Adrenal gland (tissue), 12 donors: Measurements from ENCODE around the gene SCO1. TPM values are rescaled to one million over a fixed set of nuclear protein-coding genes. Genes with fewer than 3 reads are reported as not detected.
A peak's percentile ranks its signal among the peaks of the same experiment; 100 is the strongest.

ENCODE experiments used
- DNase-seq, 7 donors: peaks; one replicate each; pipeline ENCODE4 v3.0.0-alpha.2; 2019 to 2020
- H3K27ac ChIP-seq, 5 donors: fragments of 200-600 bp; sonication (generic) in 4 of 5; 1 replicate in 3 of 5; 2 replicates in 2 of 5; pipeline versions ENCODE4 v1.5.1 to v1.8.0; 2016 to 2020; ENCODE audit warnings: mild to moderate bottlenecking in 1 of 5
- H3K27me3 ChIP-seq: fragments of 200-600 bp; 2 replicates; pipeline ENCODE4 v1.8.0; 2021
- H3K36me3 ChIP-seq, 2 donors: fragments of 200-600 bp; replicated peaks in 1 of 2; 1 replicate in 1 of 2; 2 replicates in 1 of 2; pipeline versions ENCODE4 v1.5.1 to v1.8.0; 2018 to 2022
- H3K4me1 ChIP-seq, 2 donors: fragments of 200-600 bp; replicated peaks in 1 of 2; 1 replicate in 1 of 2; 2 replicates in 1 of 2; pipeline versions ENCODE4 v1.5.1 to v1.8.0; 2018 to 2021
- H3K4me3 ChIP-seq, 4 donors: fragments of 200-600 bp; sonication (generic) in 3 of 4; one replicate each; pipeline ENCODE4 v1.5.1; 2016 to 2018
- H3K9me3 ChIP-seq, 3 donors: fragments of 200-600 bp; sonication (generic) in 1 of 3; replicated peaks in 1 of 3; 1 replicate in 2 of 3; 2 replicates in 1 of 3; pipeline versions ENCODE4 v1.5.1 to v1.8.0; 2016 to 2021
- CTCF ChIP-seq, 6 experiments: fragments of 450-650 bp in 4 of 6; fragments of 200-600 bp in 2 of 6; sonication (generic) in 1 of 6; IDR thresholded peaks; 1 replicate in 5 of 6; 2 replicates in 1 of 6; pipeline versions ENCODE4 v1.5.1 to v1.8.0; 2016 to 2021; ENCODE audit warnings: antibody characterized with exemption in 6 of 6, mild to moderate bottlenecking in 2 of 6, moderate library complexity in 1 of 6
- POLR2A ChIP-seq, 2 donors: fragments of 450-650 bp; IDR thresholded peaks; one replicate each; pipeline ENCODE4 v1.6.1; 2017; ENCODE audit warnings: antibody characterized with exemption in 2 of 2, mild to moderate bottlenecking in 2 of 2, moderate library complexity in 1 of 2
- WGBS, 4 donors: extraction: QIAGEN DNeasy Blood & Tissue Kit in 2 of 4; methylation state at CpG; one replicate each; pipeline versions ENCODE4 v1.1.5 to v1.1.7; 2013 to 2017; 5-methylcytosine and 5-hydroxymethylcytosine counted together
- intact Hi-C, 2 donors: fragments of 100-400 bp; cut with DNase I; formaldehyde crosslinking; loops; one replicate each; pipeline versions ENCODE4 v1.14.1 to v1.15.0; 2022 to 2023
- polyA plus RNA-seq, 3 donors: library from polyadenylated mRNA; stranded (reverse); fragments of 200-250 nt in 2 of 3; fragments of 350-450 nt in 1 of 3; fragmentation: Illumina TruSeq in 1 of 3; extraction: RNeasy Lipid Tissue Mini Kit (QIAGEN cat#74804) in 1 of 3; gene quantifications; one replicate each; pipeline ENCODE4 v1.2.3, GENCODE V29; 2013 to 2014
- total RNA-seq, 9 donors: library from RNA; depleted of rRNA in 4 of 9; stranded (reverse); fragments of >200 nt in 4 of 9; fragments of 120-200 nt in 1 of 9; fragmentation: NEBNext Ultra II Directional in 1 of 9; extraction: Animal tissue kit (Norgen Biotek cat#: 25700) in 1 of 9; gene quantifications; one replicate each; pipeline versions ENCODE4 v1.1.0 to v1.2.4, GENCODE V29; 2013 to 2023
- donor health status: healthy with polysubstance abuse.
- donor health status: Bipolar disorder and iron deficiency.
- donor health status: DM: yes; HTN: yes; CAD: no.
- donor health status: DM: no; HTN: no; CAD: no.
- donor health status: DM: no; HTN: no; CAD: no.
- donor health status: DM: yes; HTN: yes; CAD: no.

SCO1 gene
- total and polyA plus RNA-seq, 12 donors: 6.1 to 55.7 (median 35.1) TPM

GRCh38 chr17:10738521-10739258 is 41.4 kb upstream of the SCO1 start:
- Histone ChIP-seq H3K36me3 (no peaks in the 10 kb centered on the region), H3K9me3 (no peaks in the 10 kb centered on the region), H3K4me3 (no peak overlapping the region), H3K27ac (no peak overlapping the region), H3K4me1 (peaks cover 12 to 17% of the 10 kb centered on the region in 2 donors), H3K27me3 (no peaks in the 10 kb centered on the region)
- WGBS, 4 donors: 52 to 64% (median 61%) methylated on average over 4 to 5 of the region's 5 CpGs
- peak in 2 of 7 donors; percentile 9 to 19 for DNase-seq
- intact Hi-C loops: loop anchor here (5.0 kb wide), 2 partner anchors 104 to 109 kb away; no protein-coding TSS in a partner anchor
- TF ChIP-seq CTCF (IDR thresholded peaks at IDR 0.05) (no peak), POLR2A (IDR thresholded peaks at IDR 0.05) (no peak)

DNA sequence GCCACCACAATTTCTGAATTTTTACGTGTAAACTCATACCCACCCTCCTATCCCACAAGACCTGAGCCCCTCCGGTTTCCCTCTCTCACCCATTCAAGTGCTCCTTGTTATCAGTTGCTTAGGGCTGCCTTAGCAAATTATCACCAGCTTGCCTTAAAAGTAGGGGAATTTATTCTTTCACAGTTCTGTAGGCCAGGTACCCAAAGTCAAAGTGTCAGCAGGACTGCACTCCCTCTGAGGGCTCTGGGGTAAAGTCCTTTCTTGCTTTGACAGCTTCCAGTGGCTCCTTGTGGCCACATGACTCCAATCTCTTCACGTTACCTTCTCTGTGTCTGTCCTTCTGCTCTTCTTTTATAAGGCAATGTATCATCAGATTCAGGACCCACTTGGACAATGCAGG is 40.4 kb upstream of the SCO1 start:
- peak in 2 of 7 donors; percentile 2 to 16 for DNase-seq
- no peak overlapping the region for H3K4me3 ChIP-seq
- intact Hi-C loops: loop anchor here (5.0 kb wide), 2 partner anchors 105 to 110 kb away; no protein-coding TSS in a partner anchor
- H3K27ac ChIP-seq: no peak overlapping the region
- no peaks in the 10 kb centered on the region for H3K27me3 ChIP-seq
- WGBS, 4 donors: 87 to 90% (median 88%) methylated on average over 3 of the region's 3 CpGs
- H3K9me3 ChIP-seq: no peaks in the 10 kb centered on the region
- no peaks in the 10 kb centered on the region for H3K36me3 ChIP-seq
- peaks cover 7 to 11% of the 10 kb centered on the region in 2 donors for H3K4me1 ChIP-seq
- TF ChIP-seq POLR2A (IDR thresholded peaks at IDR 0.05) (no peak), CTCF (IDR thresholded peaks at IDR 0.05) (no peak)

DNA sequence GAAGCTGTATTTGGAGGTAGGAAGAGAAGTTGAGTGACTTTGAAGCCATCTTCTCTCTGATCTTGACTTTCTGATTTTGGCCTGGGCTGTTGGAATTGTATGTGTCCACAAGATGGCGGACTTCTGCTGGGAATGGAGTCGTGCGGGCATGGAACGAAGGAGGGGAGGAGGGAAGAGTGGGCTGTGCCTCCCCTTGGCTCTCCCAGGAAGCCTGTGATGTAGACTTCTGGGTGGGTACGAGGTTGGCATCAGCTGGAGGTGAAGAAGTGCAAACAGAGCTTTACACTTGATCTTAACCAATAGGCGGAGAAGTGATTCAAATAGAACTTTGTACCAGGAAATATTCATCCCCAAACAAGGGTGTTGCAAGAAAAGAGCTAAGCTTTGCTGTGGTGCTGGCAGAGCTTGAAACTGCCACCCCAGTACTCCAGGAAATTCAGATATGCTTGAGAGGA is 39.9 kb upstream of the SCO1 start:
- intact Hi-C loops: loop anchor here (5.0 kb wide), 2 partner anchors 105 to 110 kb away; no protein-coding TSS in a partner anchor
- Histone ChIP-seq H3K4me3 (no peak overlapping the region), H3K27me3 (no peaks in the 10 kb centered on the region), H3K36me3 (no peaks in the 10 kb centered on the region), H3K27ac (no peak overlapping the region), H3K4me1 (peaks cover 4 to 8% of the 10 kb centered on the region in 2 donors), H3K9me3 (no peaks in the 10 kb centered on the region)
- 14 to 18% (median 16%) methylated on average over 6 of the region's 6 CpGs for whole genome bisulfite sequencing, 4 donors
- peak; percentile 54 to 83 (median 69) for DNase-seq
- TF ChIP-seq POLR2A (IDR thresholded peaks at IDR 0.05) (no peak), CTCF (IDR thresholded peaks at IDR 0.05) (peak; percentile 52 to 90 (median 81))

GRCh38 chr17:10735821-10736220 is 38.5 kb upstream of the SCO1 start:
- Histone ChIP-seq H3K27me3 (no peaks in the 10 kb centered on the region), H3K36me3 (no peaks in the 10 kb centered on the region), H3K9me3 (no peaks in the 10 kb centered on the region), H3K4me3 (no peak overlapping the region), H3K4me1 (peaks cover 0 to 4% of the 10 kb centered on the region in 2 donors), H3K27ac (no peak overlapping the region)
- 92 to 98% (median 95%) methylated on average over 4 of the region's 4 CpGs for WGBS, 4 donors
- TF ChIP-seq CTCF (IDR thresholded peaks at IDR 0.05) (no peak), POLR2A (IDR thresholded peaks at IDR 0.05) (no peak)
- peak in 1 of 7 donors; percentile 17 for DNase-seq
- intact Hi-C loops: loop anchor here (5.0 kb wide), 2 partner anchors 106 to 111 kb away; no protein-coding TSS in a partner anchor
